ENCODE measurements around the gene CLMN. TPM values are rescaled to one million over a fixed set of nuclear protein-coding genes. Genes with fewer than 3 reads are reported as not detected.

Gene CLMN
- total RNA-seq, 1 donor from 2014 or later: 26.8 TPM

DNA sequence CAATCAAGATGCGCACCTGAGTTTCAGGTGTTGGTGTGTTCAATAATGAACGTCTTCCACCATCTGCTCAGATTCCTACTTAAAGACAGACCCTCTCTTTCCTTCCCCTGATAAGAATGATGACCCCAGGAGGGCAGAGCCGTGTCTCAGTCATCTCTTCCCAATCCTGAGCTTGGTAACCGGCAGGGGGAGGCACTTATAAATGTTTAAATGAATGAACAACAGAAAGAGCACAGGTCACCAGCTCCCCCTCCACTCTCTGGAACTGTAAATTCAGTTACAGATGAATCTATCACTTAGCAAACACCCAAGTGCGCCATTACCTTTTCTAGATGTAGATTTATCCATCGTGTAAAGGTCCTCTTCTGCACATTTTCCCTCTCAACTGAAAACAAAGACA is 90.0 kb downstream of the CLMN start:
- Histone ChIP-seq H3K36me3 (no peaks in the 10 kb centered on the region), H3K4me3 (no peak overlapping the region), H3K4me1 (peaks cover 20% of the 10 kb centered on the region), H3K27ac (no peak overlapping the region), H3K9me3 (no peaks in the 10 kb centered on the region), H3K27me3 (ENCODE audit: low read depth) (no peaks in the 10 kb centered on the region)
- TF ChIP-seq, protein P1, sequence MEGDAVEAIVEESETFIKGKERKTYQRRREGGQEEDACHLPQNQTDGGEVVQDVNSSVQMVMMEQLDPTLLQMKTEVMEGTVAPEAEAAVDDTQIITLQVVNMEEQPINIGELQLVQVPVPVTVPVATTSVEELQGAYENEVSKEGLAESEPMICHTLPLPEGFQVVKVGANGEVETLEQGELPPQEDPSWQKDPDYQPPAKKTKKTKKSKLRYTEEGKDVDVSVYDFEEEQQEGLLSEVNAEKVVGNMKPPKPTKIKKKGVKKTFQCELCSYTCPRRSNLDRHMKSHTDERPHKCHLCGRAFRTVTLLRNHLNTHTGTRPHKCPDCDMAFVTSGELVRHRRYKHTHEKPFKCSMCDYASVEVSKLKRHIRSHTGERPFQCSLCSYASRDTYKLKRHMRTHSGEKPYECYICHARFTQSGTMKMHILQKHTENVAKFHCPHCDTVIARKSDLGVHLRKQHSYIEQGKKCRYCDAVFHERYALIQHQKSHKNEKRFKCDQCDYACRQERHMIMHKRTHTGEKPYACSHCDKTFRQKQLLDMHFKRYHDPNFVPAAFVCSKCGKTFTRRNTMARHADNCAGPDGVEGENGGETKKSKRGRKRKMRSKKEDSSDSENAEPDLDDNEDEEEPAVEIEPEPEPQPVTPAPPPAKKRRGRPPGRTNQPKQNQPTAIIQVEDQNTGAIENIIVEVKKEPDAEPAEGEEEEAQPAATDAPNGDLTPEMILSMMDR (IDR thresholded peaks at IDR 0.05): no peak
- ATAC-seq (no peak), DNase-seq (no peak)
- intact Hi-C loops (cut with DNase I): no loop called here

DNA sequence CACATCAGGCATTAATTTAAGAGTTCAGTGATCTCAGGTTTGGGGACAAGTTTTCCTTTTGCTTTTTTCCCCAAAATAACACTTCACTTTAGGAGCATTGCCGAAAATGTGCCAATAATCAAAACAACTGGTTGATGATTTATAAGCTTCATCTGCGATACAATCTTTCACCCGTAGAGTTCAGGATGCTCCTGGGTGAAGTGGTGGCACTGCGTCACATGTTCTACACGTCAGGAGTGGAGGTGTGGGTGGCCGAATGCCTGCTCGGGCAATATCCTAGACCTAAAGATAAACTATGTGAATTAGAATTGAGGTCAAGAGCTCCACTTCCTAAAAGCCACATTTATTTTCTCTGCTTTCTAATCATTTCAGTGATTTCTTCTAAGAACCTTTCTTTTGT is 91.5 kb downstream of the CLMN start:
- Histone ChIP-seq H3K27me3 (ENCODE audit: low read depth) (no peaks in the 10 kb centered on the region), H3K9me3 (no peaks in the 10 kb centered on the region), H3K4me3 (no peak overlapping the region), H3K36me3 (no peaks in the 10 kb centered on the region), H3K27ac (no peak overlapping the region), H3K4me1 (peaks cover 7% of the 10 kb centered on the region)
- DNase-seq (no peak), ATAC-seq (peak in 1 of 2 donors; percentile 53)
- TF ChIP-seq, protein P1 (IDR thresholded peaks at IDR 0.05): no peak
- intact Hi-C loops (cut with DNase I): no loop called here

DNA sequence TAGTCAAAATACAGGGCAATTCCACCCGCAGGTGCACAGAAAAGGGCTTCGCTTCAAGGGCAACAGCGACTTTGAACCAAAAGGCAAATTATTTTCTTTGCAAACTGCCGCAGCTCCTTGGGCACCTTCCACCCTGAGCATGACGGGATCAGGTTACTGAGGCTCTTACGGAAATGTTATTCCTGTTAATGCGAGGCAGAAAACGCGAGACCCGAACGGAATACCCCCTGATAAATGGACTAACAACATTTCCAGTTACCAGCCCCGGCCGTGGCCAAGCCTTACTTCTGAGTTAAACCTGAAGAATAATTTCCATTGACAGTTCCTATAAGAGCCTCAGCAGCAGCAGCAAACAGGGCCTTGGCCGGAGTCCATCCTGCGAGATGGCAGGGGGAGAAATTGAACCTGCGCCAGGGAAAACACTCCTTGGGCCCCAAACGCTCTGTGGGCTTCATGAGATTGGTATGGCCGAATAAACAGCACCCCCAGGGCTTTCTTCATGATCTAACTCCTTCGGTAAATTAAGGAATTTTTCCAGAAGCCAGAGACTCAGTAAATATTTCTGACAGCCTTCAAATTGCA is 92.3 kb downstream of the CLMN start:
- Histone ChIP-seq H3K27ac (no peak overlapping the region), H3K27me3 (ENCODE audit: low read depth) (no peaks in the 10 kb centered on the region), H3K36me3 (no peaks in the 10 kb centered on the region), H3K9me3 (no peaks in the 10 kb centered on the region), H3K4me1 (peaks cover 7% of the 10 kb centered on the region), H3K4me3 (no peak overlapping the region)
- intact Hi-C loops (cut with DNase I): no loop called here
- TF ChIP-seq, protein P1 (IDR thresholded peaks at IDR 0.05): no peak
- ATAC-seq: peak in 1 of 2 donors; percentile 18
- DNase-seq: no peak

DNA sequence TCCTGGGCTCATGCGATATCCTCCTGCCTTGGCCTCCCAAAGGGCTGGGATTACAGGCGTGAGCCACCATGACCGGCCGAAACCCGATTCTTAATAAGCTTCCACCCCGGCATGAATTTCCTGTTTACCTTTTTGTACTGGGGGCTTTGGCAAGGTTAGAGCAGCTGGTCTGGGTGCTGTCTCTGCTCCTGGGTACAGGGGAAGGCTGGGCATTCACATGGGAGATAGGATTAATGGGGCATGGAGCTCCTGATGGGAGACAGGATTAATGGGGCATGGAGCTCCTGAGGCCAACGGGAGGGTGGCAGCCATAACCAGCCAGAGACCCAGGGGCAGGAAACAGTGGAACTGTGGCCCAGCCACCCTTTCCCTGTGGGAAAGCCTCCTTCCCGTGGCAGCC is 92.9 kb downstream of the CLMN start:
- Histone ChIP-seq H3K4me3 (no peak overlapping the region), H3K4me1 (peaks cover 7% of the 10 kb centered on the region), H3K9me3 (no peaks in the 10 kb centered on the region), H3K36me3 (no peaks in the 10 kb centered on the region), H3K27ac (no peak overlapping the region), H3K27me3 (ENCODE audit: low read depth) (no peaks in the 10 kb centered on the region)
- ATAC-seq: no peak
- TF ChIP-seq, protein P1 (IDR thresholded peaks at IDR 0.05): no peak
- no peak for DNase-seq
- intact Hi-C loops (cut with DNase I): no loop called here

DNA sequence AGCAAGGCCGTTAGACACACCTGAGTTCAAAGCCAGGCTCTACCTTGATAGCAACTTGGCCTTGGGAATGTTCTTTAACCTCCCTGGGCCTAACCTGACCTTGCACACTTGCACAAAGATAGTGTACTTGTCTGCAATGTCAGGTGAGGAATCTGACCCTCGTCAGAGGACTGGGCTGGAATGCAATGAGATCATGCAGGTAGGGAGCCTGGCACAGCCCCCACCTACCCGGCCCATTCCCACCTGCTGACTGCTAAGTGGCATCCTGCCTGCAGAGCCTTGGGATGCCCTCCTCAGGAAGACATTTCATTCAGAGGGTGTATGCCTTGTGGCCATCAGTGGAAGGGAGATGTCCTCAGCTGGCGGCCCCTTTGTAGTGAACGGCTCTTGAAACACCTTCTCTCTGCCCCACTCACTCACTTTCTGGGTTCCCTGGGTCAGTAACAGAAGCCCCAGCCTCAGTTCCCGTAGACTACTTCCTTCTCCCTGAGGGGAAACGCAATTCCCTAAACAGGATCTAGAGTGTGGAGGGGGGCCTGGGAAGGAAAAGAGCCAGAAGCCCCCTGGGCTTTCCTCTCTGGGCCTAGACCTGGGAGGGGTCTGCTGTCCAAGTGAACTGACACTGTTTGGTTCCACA is 94.3 kb downstream of the CLMN start:
- intact Hi-C loops (cut with DNase I): no loop called here
- Histone ChIP-seq H3K27ac (no peak overlapping the region), H3K4me1 (peaks cover 7% of the 10 kb centered on the region), H3K27me3 (ENCODE audit: low read depth) (no peaks in the 10 kb centered on the region), H3K4me3 (no peak overlapping the region), H3K9me3 (no peaks in the 10 kb centered on the region), H3K36me3 (no peaks in the 10 kb centered on the region)
- DNase-seq: no peak
- TF ChIP-seq, protein P1 (IDR thresholded peaks at IDR 0.05): no peak
- ATAC-seq: peak in 1 of 2 donors; percentile 23

Measured in lower lobe of right lung (tissue), 2 donors.